Right renal cortex interstitium (tissue), 3 donors: ENCODE measurements around the gene NTM. TPM values are rescaled to one million over a fixed set of nuclear protein-coding genes. Genes with fewer than 3 reads are reported as not detected.

ENCODE experiments used
- DNase-seq, 3 donors: peaks; one replicate each; pipeline ENCODE4 v3.0.0-alpha.2; 2013; ENCODE audit warnings: low read depth in 3 of 3, low spot score in 2 of 3
- polyA plus RNA-seq, 3 donors: library from polyadenylated mRNA; unstranded; fragments of 120-200 nt; gene quantifications; one replicate each; pipeline ENCODE4 v1.2.1, GENCODE V29; 2013; ENCODE audit not compliant: insufficient read length in 3 of 3

NTM gene
- polyA plus RNA-seq, 3 donors = 30.5 to 43.6 (median 35.7) TPM

DNA sequence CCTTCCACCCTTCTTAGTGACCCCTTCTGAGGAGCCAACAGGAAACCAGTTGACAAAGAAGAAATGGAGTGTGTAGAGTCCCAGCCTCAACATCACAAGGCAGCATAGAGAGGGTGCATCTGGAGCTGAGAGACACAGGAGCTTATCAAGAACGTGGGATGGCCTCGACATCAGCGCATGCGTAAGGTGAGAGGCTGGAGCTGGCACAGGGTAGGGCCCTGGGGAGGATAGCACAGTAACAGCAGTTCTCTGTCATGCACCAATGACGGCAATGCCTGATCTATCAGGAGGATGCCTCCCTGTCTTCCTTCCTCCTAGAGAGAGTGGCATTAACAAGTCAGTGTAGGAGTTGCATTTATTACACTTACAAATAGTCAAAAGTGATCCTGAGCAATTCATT is 426.1 kb downstream of the NTM start:
- DNase-seq = no peak

DNA sequence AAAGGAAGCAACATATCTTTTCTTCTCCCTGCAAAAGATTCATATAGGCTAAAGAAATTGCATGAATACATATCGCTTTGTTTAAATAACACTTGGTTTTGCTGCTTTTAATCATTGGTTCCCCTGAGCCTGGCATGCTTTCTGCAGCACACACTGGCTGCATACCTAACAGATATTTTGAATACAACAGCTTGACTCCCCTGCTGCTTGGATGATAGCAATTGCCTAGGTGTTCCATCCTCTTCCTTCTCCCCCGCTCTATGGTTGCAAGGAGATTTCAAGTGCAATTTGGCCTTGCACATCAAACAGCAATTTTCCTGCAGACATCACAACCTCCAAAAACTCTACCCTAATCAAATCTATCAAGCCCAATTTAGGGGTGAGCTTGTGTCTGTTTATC is 430.0 kb downstream of the NTM start:
- DNase-seq = no peak

DNA sequence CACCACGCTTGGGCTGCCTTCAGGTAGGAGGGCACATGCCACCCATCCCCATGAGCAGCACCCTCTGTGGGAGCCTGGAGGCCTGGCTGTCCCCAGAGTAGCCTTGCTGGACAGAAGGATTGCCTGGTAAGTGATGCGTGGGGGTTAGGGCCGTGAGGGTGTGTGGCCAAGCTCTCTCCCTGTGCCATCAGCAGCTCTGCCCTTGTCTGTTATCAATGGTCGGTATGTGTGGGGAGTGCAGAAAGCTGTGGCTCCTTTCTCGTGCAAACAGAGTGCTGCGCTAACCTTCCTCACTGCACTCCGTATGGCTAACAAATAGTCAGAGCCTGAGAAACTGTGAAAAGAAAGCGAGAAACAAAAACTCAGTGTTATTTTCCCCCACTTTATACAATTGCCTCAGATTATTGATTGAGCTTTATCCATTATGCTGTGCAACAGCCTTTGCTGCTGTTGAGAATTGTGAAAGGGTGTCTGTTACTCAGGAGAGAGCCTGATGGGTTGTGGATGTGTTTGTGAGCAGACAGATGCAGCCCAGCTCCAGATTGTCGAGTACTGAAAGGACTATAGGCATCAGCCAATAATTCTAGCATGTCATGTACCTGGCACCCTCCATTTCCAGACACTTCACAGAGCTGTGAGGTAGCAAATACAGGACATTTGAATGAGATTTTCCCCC is 432.2 kb downstream of the NTM start:
- DNase-seq = no peak

DNA sequence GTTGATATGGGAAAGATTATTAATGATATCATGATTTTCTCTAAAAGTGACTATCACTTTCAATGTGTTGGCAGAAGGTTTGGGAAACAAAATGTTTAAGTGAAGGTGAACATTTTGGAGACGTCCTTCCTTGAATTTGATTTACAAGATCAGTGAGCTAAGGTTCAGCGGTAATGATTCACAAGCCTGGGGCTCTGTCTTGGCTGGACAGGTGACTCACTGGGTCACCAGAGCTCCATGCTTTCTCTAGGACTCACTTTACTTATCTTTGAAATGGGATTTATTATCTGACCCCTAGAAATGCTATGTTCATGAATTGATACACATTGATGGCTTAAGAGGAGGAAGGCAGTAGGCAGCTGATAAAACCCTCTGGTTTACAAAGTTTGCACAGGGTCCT is 437.5 kb downstream of the NTM start:
- no peak for DNase-seq

DNA sequence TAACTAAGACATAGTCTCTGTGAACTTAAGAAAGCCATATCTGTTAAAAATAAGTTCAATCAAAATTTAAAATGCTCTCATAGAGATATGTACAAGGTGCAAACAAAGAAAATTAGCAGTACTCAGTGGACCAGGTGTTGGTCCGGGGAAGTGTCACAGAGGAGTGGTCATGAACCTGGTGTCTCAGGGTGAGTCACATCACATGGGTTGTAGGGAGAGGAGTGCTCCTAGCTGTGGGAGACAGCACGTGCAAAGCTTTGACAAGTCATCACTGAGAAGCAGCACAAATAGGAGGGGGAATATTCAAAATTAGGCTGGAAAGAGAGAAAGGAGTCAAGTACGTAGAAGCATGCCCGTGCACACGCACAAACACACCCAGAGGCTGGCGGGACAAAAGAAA is 438.1 kb downstream of the NTM start:
- DNase-seq = no peak

DNA sequence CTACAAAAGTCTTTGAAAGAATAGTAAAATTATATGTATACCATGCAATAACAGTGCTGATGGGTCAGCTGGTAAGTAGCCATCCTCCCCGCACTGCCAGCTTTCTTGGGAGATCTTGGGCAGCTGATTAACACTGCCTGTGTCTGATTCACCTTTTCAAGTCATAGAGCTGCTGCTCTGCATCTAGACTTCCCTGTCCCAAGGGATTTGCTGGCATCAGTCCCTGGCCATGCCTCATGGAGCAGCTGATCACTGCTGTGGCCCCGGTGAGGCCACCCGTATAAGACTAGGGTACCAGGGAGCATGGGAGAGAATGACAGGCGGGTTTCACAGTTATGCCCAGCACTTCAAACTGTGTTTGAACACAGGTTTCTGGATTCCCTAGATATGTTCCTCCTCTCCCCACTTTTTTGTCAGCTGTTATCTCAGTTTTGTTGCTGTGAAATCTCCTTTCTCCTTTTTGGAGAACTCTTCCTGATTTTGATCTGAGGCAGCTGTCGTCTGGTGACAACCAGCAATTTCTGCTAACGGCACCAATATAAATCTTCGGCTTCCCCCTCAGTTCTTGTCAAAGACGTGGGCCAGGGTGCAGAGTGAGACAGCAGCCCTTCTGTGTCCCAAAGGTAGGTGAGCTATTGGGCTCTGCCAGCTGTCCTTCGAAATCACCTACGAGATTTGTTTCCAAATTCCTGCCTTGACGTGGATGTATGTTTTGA is 438.9 kb downstream of the NTM start:
- DNase-seq = peak in 1 of 3 donors; percentile 18

DNA sequence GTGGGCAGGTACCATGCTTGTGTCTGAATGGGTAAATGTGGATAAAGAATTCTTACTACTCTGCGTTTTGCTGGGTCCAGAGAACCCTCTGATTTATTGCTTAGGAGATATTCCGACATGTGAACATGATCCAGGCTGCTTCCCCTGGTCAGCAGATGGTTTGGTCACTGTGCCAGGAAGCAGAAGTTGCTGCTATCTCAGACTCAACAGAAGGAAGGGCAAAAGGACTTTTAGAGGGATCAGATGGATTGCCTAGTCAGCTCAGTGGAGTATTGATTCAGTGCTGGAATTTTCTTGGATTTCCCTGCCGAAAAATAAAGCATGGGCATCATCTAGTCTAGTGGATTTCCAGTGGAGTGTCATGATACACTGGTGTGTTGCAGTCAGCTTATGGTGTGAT is 440.1 kb downstream of the NTM start:
- DNase-seq = no peak

DNA sequence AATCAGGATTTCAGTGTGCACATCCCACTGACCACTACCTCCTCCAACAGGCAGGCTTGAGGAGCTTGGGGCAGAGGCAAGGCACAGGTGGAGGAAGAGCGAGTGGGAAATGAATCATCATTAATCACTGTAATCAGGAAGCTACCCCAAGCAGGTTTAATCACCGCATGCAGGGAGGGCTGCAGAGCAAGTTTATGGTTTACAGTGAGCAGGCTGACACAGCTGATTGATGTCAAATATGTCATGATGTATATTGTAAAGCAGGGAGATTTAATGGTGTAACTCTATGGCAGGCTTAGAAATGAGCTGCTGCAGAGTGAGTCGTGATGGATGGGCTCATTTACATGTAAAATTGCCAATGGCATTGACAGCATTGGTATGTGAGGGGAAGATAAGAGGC is 441.0 kb downstream of the NTM start:
- no peak for DNase-seq

DNA sequence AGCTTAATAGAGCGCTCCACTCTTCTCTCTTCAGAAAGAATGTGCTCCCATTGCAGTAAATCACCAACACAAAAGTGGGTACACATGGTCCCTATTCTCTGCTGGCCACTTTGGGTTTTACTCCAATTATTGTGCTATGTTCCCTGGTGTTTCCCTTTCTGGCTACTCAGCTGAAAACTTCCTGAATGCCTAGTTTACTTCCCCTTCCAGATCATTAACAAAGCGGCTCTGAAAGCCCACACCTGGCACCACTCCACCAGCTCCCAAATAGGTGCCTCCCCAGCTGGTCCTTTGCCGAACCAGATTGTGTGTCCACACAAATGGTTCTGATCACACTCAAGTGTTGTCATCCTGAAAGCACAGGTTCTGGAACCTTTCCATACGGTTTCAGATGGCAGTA is 443.7 kb downstream of the NTM start:
- no peak for DNase-seq

DNA sequence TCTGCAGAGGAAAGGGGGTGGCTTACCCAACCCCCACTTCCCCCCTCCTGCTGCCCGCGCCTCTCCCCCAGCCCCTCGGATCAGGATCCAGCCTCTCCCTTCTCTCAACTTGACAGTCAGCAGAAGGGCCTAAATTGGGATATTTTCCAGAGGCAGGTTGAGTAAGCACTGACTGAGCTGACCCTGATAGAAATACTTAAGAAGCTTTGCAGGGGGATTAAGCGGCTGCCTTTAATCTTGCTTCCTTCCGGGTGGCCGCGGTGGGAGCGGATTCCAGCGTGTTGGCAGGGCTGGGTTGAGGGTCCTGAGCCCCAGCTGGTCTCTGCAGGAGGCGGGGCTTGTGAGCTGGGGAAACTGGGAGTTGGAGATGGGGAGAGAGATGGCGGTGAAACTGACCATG is 445.2 kb downstream of the NTM start:
- DNase-seq = no peak

DNA sequence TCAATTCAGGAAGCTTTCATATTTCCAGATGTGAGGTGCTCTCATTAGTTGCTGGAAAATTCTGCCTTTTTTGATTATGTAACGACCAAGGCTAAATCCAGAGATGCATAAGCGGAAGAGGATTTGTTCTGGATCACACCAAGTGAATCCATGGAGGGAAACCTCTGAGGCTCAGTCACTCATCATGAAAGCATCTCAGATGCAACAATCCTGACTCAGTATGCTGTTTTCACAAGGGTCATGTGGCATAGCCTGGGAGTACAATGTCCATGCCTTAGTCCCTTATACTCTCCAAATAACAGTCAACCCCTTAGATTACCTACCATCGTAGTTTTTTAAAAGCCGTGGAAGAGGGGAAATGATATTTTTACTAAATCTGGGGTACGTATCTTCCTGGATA is 445.6 kb downstream of the NTM start:
- no peak for DNase-seq

DNA sequence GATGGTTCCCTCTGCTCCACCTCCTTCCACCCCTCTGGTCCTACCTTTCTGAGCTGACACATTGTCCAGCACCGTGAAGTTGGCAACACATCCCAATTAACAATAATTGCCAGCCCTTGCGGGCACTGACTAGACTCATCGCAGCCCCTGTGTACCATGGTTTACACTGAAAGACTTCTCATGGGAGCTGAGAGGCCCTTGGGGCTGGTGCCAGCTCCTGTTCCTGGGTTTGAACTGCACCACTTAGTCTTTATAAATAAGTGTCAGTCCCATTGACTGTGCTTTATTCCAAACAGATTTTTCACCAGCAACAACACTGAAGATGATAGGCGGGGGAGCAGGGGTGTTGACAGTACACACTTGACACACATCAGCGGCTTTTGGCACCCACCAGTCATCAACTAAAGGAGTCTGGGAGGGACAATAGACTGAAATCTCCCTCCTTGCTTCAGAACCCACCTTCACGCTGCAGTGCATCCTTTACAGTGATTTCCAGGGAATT is 447.3 kb downstream of the NTM start:
- no peak for DNase-seq

DNA sequence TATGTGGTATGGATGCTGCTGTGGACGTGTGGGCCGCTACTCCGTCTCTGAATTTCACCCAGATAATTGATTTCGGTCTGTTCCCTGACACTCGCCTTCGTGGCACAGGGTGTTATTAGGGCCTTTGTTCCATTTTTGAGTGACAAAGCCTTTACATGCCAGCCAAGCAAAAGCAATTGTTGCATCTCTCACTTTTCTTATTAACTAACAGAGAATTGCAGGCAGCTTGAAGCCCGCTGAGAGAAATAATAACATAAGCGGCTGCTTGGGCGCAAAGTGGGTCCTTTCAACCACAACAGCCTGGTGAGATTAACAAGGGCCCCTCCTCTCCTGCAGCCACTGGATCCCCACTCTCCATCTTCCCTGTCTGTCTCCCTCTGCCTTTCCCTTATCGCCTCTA is 449.4 kb downstream of the NTM start:
- no peak for DNase-seq

DNA sequence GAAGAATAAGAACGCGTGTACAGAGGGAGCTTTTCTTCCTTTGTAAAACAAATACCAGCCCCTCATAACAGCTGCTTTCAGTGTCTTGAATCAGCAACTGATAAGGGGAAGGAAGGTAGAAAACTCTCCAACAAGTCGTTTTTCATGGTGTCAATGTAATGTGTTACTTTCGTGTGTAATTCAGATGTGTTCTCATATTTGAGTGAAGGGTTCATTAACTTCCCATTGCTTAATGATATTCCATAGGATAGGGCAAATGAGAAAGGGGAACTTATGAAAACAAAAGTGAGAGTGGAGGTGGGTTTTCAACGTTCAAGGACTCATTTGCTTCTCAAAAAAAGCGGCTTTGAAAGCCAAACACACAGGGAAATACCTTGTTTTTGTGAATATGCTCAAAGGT is 452.1 kb downstream of the NTM start:
- no peak for DNase-seq

DNA sequence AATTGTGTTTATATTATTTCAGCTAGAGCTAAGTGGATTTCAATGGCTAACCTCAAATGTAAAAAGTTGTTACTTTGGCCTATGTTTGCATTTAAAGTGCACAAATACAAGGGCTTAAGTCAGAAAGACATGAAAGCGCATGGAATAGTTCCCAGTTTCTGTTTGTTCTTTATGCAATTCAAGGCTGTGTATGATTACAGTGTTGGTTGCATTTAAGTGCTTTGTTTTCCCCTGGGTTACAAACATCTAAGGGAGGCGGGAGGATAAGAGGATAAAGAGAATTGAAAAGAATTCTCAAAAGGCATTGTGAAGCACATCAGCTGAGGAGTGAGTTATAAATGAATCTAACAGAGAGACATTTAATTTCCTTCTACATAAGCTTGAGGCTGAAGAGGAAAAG is 453.4 kb downstream of the NTM start:
- no peak for DNase-seq

DNA sequence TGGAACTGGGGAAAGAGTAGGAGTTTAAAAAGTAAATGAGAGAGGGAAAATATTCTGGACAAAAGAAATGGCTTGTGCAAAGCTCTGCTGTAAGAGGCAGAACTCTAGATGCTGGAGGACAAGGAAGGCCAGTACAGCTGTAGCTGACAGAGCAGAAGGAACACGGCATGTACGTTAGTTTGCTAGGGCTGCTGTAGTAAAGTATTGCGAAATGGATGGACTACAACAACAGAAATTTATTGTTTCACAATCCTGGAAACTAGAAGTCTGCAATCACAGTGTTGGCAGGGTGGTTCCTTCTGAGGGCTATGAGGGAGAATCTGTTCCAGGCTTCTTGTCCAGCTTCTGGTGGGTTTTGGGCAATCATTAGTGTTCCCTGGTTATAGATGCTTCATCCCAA is 454.4 kb downstream of the NTM start:
- no peak for DNase-seq

DNA sequence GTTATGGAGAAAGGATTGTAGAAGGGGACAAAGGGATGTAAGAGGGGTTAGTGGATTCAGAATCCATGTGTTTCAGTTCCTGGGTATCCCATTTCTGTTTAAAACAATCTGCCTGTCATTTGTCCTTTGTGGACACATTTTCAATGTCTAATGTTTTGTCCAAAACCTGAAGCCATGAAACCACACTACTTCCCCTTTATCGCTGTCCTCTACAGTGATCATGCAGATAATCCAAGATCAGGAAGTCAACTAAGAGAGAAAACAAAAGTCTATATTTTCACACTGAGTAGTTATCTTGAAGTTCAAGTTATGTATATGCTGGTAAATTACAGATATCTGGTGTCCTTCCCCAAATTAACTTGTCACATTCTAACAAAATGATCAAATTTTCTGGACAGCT is 457.0 kb downstream of the NTM start:
- no peak for DNase-seq

DNA sequence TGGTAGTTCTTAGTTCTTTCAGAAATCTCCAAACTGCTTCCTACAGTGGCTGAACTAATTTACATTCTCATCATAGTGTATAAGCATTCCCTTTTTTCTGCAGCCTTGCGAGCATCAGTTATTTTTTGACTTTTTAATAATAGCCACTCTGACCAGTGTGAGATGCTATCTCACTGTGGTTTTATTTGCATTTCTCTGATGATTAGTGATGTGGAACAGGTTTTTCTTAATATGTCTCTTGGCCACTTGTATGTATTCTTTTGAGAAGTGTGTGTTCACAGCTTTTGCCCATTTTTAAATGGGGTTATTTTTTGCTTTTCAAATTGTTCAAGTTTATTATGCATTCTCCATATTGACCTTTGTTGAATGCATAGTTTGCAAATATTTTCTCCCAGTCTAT is 459.3 kb downstream of the NTM start:
- DNase-seq = no peak

DNA sequence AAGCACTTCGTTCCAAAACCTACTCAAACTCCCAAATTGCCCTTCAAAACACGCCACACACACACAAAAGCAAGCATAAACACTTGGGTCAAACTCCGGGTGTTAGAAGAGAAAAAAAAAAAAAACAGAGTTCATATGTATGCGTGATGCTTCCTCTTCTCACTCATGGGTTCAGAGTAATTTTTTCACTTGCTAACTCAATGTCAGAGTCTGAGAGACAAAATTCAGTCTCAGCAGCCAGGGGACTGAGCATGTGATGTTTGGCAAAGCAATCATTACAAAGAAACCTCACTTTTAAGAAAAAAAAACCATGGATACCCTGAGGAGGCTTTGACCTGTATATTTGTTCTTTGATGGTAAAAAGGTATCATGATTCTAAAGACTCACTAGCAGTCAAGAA is 461.7 kb downstream of the NTM start:
- no peak for DNase-seq

DNA sequence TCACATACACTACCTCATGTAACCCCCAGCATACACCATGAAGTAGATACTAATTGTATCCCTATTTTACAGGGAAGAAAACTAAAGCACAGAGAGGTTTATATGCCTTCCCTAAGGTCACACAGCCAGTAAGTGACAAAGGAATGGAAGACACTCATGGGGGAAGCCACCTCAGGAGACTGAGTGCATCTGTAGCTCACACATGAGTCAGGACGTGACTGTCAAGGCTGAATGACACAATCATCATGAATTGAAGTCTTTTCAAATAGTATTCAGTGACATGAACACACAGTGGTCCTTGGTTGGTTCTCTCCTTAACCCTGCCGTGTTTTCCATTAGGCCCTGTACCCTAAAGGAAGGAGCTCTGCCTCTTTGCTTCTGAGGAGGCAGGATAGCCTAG is 463.0 kb downstream of the NTM start:
- no peak for DNase-seq

DNA sequence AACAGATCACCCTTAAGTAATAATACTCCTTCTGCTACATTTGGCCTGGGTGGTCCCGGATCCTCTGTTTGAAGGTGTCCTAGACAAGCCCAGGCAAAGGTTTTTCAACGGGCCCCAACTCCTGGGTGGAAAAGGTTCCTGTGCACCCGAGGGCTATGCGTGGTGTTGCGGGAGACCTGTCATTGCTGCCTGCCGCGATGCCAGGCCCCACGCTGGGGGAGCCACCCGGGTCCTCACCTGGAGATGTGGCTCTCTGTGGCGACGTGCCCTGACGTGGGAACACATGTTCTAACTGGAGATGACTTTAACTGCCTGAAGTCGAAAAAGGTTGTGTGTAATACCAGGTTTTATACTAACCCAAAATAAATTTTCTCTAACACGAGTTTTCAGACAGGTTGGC is 467.1 kb downstream of the NTM start:
- DNase-seq = no peak

DNA sequence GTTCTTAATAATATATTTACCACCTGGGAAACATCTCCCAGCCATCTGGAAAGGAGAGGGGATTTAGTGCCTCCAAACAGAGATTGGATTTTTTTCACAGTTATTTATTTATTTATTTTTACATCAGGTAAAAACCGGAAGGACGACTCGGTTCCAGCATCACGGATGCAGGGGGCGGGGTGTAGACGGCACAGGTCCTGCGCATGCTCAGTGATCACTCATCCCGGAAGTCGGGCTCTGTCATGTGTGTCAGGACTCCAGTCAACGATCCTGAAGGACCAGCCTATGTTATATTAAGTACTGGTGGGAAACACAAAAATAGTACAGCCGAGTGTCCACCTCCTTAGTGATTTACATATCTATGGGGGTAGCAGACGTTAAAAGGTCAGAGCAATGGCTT is 467.6 kb downstream of the NTM start:
- DNase-seq = no peak

DNA sequence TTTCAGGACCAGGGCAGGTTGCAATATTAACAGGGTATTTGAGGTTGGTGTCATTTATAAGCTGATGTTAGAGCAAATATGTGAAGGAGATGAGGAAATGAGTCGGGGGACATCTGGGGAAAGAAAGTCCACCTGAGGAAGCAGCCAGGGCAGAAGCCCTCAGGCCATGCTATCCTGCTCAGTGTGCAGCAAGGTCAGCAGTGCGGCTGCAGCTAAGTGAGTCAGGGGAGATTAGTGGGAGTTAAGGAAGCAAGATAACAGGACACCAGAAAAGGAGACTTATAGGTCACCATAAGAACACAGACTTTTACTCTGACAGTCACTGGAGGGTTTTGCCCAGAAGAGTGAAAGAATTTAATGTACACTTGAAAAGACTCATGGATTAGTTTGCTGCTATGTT is 468.9 kb downstream of the NTM start:
- no peak for DNase-seq
